IMR-90 (cell line): ENCODE results near the gene STX8. TPM values are rescaled to one million over a fixed set of nuclear protein-coding genes. Genes with fewer than 3 reads are reported as not detected.

Experiments
- ATAC-seq: fragments of 200-7000 bp; cut with Tn5 transposase; 2 replicates; pipeline ENCODE4 v1.9.1; 2020; ENCODE audit warnings: low read depth, mild to moderate bottlenecking, moderate library complexity
- BruUV-seq: library from RNA; stranded (reverse); fragments of 400-500 nt; replicated peaks from 2 replicates; lab custom pipeline; 2021; lab: Mats Ljungman, UMichigan
- CTCF ChIA-PET: fragments of 300-600 bp; formaldehyde crosslinking; extraction: SDS; loops from one replicate; lab custom pipeline; 2021; ENCODE audit warnings: antibody characterized with exemption; lab: Yijun Ruan, JAX
- POLR2A ChIA-PET: fragments of 300-600 bp; sonication (Branson Sonifier 250); formaldehyde crosslinking; loops from one replicate; lab custom pipeline; 2022; ENCODE audit warnings: antibody characterized with exemption; ENCODE audit not compliant: unreplicated experiment; lab: Charles Lee
- DNase-seq: peaks from one replicate; pipeline ENCODE4 v3.0.0; 2013
- H2AFZ ChIP-seq: replicated peaks from 2 replicates; pipeline ENCODE3; 2013; ENCODE audit warnings: low read length, mild to moderate bottlenecking; ENCODE audit not compliant: poor library complexity
- H2AK5ac ChIP-seq: 2 replicates; pipeline ENCODE4 v1.6.1; 2013; ENCODE audit warnings: low read depth, low read length, inconsistent platforms
- H2AK9ac ChIP-seq: replicated peaks from 2 replicates; pipeline ENCODE3; 2013; ENCODE audit warnings: mild to moderate bottlenecking, low read depth, low read length, moderate library complexity; ENCODE audit not compliant: poor library complexity
- H2BK120ac ChIP-seq: 2 replicates; pipeline ENCODE4 v1.6.1; 2013; ENCODE audit warnings: low read depth, low read length, inconsistent platforms
- H2BK15ac ChIP-seq: 3 replicates; pipeline ENCODE4 v1.6.1; 2013; ENCODE audit warnings: low read depth, low read length, inconsistent platforms
- H2BK20ac ChIP-seq: 2 replicates; pipeline ENCODE4 v1.6.1; 2013; ENCODE audit warnings: low read depth, mild to moderate bottlenecking, inconsistent platforms, low read length, moderate library complexity
- H2BK5ac ChIP-seq: 2 replicates; pipeline ENCODE4 v1.6.1; 2013; ENCODE audit warnings: mild to moderate bottlenecking, low read depth, low read length, inconsistent platforms; ENCODE audit not compliant: poor library complexity, severe bottlenecking
- H3K14ac ChIP-seq: replicated peaks from 2 replicates; pipeline ENCODE4 v1.6.1; 2013; ENCODE audit warnings: low read depth, low read length, inconsistent platforms
- H3K18ac ChIP-seq: 2 replicates; pipeline ENCODE4 v1.6.1; 2013; ENCODE audit warnings: low read depth, low read length, control low read depth
- H3K23ac ChIP-seq: 2 replicates; pipeline ENCODE4 v1.6.1; 2013; ENCODE audit warnings: low read depth, low read length, inconsistent platforms
- H3K27ac ChIP-seq: 2 replicates; pipeline ENCODE4 v1.5.1; 2013; ENCODE audit warnings: mild to moderate bottlenecking, control low read depth, low read length; ENCODE audit not compliant: insufficient read depth
- H3K27me3 ChIP-seq: 2 replicates; pipeline ENCODE4 v1.6.1; 2013; ENCODE audit warnings: low read length; ENCODE audit not compliant: control insufficient read depth, insufficient read depth
- H3K36me3 ChIP-seq: 2 replicates; pipeline ENCODE4 v1.6.1; 2013; ENCODE audit warnings: low read length, mixed read lengths; ENCODE audit not compliant: control insufficient read depth, insufficient read depth
- H3K4ac ChIP-seq: 2 replicates; pipeline ENCODE4 v1.6.1; 2013; ENCODE audit warnings: low read depth, low read length, inconsistent platforms
- H3K4me1 ChIP-seq: 2 replicates; pipeline ENCODE4 v1.6.1; 2013; ENCODE audit warnings: low read length, mixed read lengths; ENCODE audit not compliant: control insufficient read depth, insufficient read depth
- H3K4me2 ChIP-seq: 2 replicates; pipeline ENCODE4 v1.6.1; 2013; ENCODE audit warnings: low read depth, mild to moderate bottlenecking, control low read depth, low read length, moderate library complexity
- H3K4me3 ChIP-seq: 2 replicates; pipeline ENCODE4 v1.5.1; 2013; ENCODE audit warnings: low read depth, mild to moderate bottlenecking, control low read depth, low read length, moderate library complexity; ENCODE audit not compliant: insufficient read depth
- H3K56ac ChIP-seq: 2 replicates; pipeline ENCODE4 v1.6.1; 2013; ENCODE audit warnings: low read length, inconsistent platforms; ENCODE audit not compliant: insufficient read depth; ENCODE audit errors: extremely low read depth
- H3K79me1 ChIP-seq, 2 experiments: 2 replicates each; pipeline ENCODE4 v1.6.1; 2013; ENCODE audit warnings: low read length in 2 of 2, inconsistent platforms in 1 of 2, low read depth in 1 of 2
- H3K9ac ChIP-seq: 2 replicates; pipeline ENCODE4 v1.6.1; 2013; ENCODE audit warnings: low read depth, low read length, control low read depth
- H3K9me1 ChIP-seq: 2 replicates; pipeline ENCODE4 v1.6.1; 2013; ENCODE audit warnings: low read length, inconsistent platforms; ENCODE audit not compliant: insufficient read depth
- H3K9me3 ChIP-seq: 2 replicates; pipeline ENCODE4 v1.6.1; 2013; ENCODE audit warnings: low read length; ENCODE audit not compliant: control insufficient read depth, insufficient read depth
- H4K20me1 ChIP-seq: 2 replicates; pipeline ENCODE4 v1.6.1; 2013; ENCODE audit warnings: low read length, inconsistent platforms; ENCODE audit not compliant: insufficient read depth
- H4K5ac ChIP-seq: 2 replicates; pipeline ENCODE4 v1.6.1; 2013; ENCODE audit warnings: mild to moderate bottlenecking, low read depth, low read length, control low read depth
- H4K8ac ChIP-seq, 2 experiments: 2 replicates each; pipeline ENCODE4 v1.6.1; 2013; ENCODE audit warnings: low read depth in 2 of 2, low read length in 2 of 2, control low read depth in 1 of 2, inconsistent platforms in 1 of 2
- H4K91ac ChIP-seq: 2 replicates; pipeline ENCODE4 v1.6.1; 2013; ENCODE audit warnings: low read depth, low read length, inconsistent platforms; ENCODE audit not compliant: insufficient read depth
- CHD1 ChIP-seq: IDR thresholded peaks from 2 replicates; pipeline ENCODE4 v1.6.1; 2012; ENCODE audit warnings: low read depth, low read length, improper control_type of control experiment
- RFX5 ChIP-seq: IDR thresholded peaks from 2 replicates; pipeline ENCODE4 v1.8.0; 2012; ENCODE audit warnings: low read depth, mild to moderate bottlenecking, low read length, moderate library complexity
- WGBS, 2 experiments: methylation state at CpG; one replicate each; pipeline versions ENCODE4 v1.1.5 to v1.1.7; 2013; ENCODE audit warnings: missing lambda C conversion rate in 2 of 2; ENCODE audit not compliant: insufficient read length in 1 of 2; ENCODE audit errors: extremely low coverage in 2 of 2; 5-methylcytosine and 5-hydroxymethylcytosine counted together
- dilution Hi-C: fragments of 300-500 bp; cut with HindIII; formaldehyde crosslinking; loops from one replicate; pipeline ENCODE4 v1.14.3; 2018; ENCODE audit warnings: low sequenced_read_pairs; ENCODE audit not compliant: unreplicated experiment
- in situ Hi-C: fragments of 300-500 bp; cut with MboI; formaldehyde crosslinking; loops from 3 replicates; pipeline ENCODE4 v1.14.3; 2019; ENCODE audit warnings: low sequenced_read_pairs, inconsistent platforms, mixed read lengths
- intact Hi-C: fragments of 100-400 bp; cut with micrococcal nuclease; formaldehyde crosslinking; loops from 2 replicates; pipeline ENCODE4 v1.10.0; 2022
- polyA plus RNA-seq, 3 experiments: library from polyadenylated mRNA; depleted of rRNA; stranded (reverse); fragments of >200 nt; gene quantifications; 2 replicates each; pipeline ENCODE4 v1.2.3, GENCODE V29; 2012; ENCODE audit warnings: low replicate concordance in 1 of 3
- total RNA-seq: library from RNA; depleted of rRNA; stranded (reverse); fragments of >200 nt; gene quantifications from 2 replicates; pipeline ENCODE4 v1.2.3, GENCODE V29; 2012

The STX8 gene
- total and polyA plus RNA-seq, 2 of the 4 experiments (the other 2 are of a cell fraction): 26.5 to 47.0 TPM

DNA sequence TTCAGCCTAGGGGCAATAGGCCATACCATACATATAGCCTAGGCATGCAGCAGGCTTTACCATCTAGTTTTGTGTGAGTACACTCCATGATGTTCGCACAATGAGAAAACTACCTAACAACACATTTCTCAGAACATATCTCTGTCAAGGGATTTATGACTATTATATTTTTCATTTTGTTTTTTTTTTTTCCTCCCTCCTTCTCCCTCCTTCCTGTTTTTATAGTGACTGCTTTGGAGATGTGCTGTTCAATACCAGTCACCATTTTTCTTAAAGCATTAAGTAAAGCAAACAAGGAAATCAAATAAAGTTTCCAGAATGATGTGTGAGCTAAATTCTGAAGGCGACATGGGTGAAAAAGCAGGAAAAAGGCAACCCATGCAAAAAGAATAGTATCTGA, 194.6 kb downstream of the STX8 start:
- Histone ChIP-seq H3K9me3 (peaks cover 2% of the 10 kb centered on the region), H3K14ac (no peak overlapping the region), H3K4ac (no peak overlapping the region; the same call in 1 of the 2 replicates), H3K9ac (no peak overlapping the region), H3K56ac (no peak overlapping the region), H2BK20ac (no peak overlapping the region), H3K9me1 (no peaks in the 10 kb centered on the region), H4K91ac (no peak overlapping the region), H3K4me3 (no peak overlapping the region), H4K8ac (no peak overlapping the region), H3K27ac (no peak overlapping the region), H3K4me1 (no peaks in the 10 kb centered on the region), H2BK5ac (no peak overlapping the region), H2BK120ac (no peak overlapping the region), H4K5ac (no peak overlapping the region; the same call in 1 of the 2 replicates), H3K27me3 (no peaks in the 10 kb centered on the region), H2AK9ac (no peak overlapping the region), H3K18ac (no peak overlapping the region; the same call in 1 of the 2 replicates), H3K23ac (no peak overlapping the region), H2BK15ac (no peak overlapping the region), H2AFZ (no peak overlapping the region), H2AK5ac (no peak overlapping the region), H4K20me1 (no peaks in the 10 kb centered on the region), H3K36me3 (no peaks in the 10 kb centered on the region), H3K79me1 (peaks cover 0 to 2% of the 10 kb centered on the region in 2 experiments; a peak in 1 of 4 replicates), H3K4me2 (no peak overlapping the region)
- dilution Hi-C loops: no loop called here
- TF ChIP-seq CHD1 (no peak), RFX5 (peak; percentile 84)
- ChIA-PET CTCF (interaction anchor here (0.6 kb wide), 1 partner anchor 33 kb away, joined by 3 read pairs; no protein-coding TSS in a partner anchor), POLR2A (no interaction called here)
- in situ Hi-C loops: no loop called here
- DNase-seq (peak; percentile 52), ATAC-seq (peak; percentile 40)
- intact Hi-C loops: loop anchor here (10.0 kb wide), 1 partner anchor 76 kb away; no protein-coding TSS in a partner anchor
- no TSS peak for BruUV-seq
- no CpG with 5 or more reads among the region's 2 CpGs for WGBS, 2 experiments
